ENCODE measurements around the gene MEGF11. TPM values are rescaled to one million over a fixed set of nuclear protein-coding genes. Genes with fewer than 3 reads are reported as not detected.

MEGF11 gene
- total RNA-seq, 4 donors from 2014 or later, result not detected

- Histone ChIP-seq H3K4me1 (no peaks in the 10 kb centered on the region), H3K27ac (no peak overlapping the region), H3K4me3 (no peak overlapping the region), H3K9me3 (no peaks in the 10 kb centered on the region), H3K36me3 (no peaks in the 10 kb centered on the region), H3K27me3 (no peaks in the 10 kb centered on the region)
- DNase-seq, result no peak
- TF ChIP-seq CTCF (IDR thresholded peaks at IDR 0.05), result no peak
- no peak for TF ChIP-seq POLR2A (IDR thresholded peaks at IDR 0.05)
Observed at GRCh38 chr15:66109826-66110225, 143.7 kb downstream of the MEGF11 start.

- no peak for DNase-seq
- H3K4me3 ChIP-seq, result no peak overlapping the region
Observed at GRCh38 chr15:66108483-66109265, 144.9 kb downstream of the MEGF11 start.

GRCh38 chr15:66107070-66107469 is 146.5 kb downstream of the MEGF11 start:
- Histone ChIP-seq H3K27ac (no peak overlapping the region), H3K36me3 (no peaks in the 10 kb centered on the region), H3K4me1 (no peaks in the 10 kb centered on the region), H3K4me3 (no peak overlapping the region), H3K27me3 (no peaks in the 10 kb centered on the region), H3K9me3 (no peaks in the 10 kb centered on the region)
- DNase-seq, result no peak
- TF ChIP-seq CTCF (IDR thresholded peaks at IDR 0.05) (no peak), POLR2A (IDR thresholded peaks at IDR 0.05) (no peak)

More at GRCh38 chr15:66108483-66109265, 144.9 kb downstream of the MEGF11 start:
- H3K27me3 ChIP-seq, result no peaks in the 10 kb centered on the region
- no peaks in the 10 kb centered on the region for H3K36me3 ChIP-seq
- H3K9me3 ChIP-seq, result no peaks in the 10 kb centered on the region
- TF ChIP-seq CTCF (IDR thresholded peaks at IDR 0.05) (no peak), POLR2A (IDR thresholded peaks at IDR 0.05) (no peak)
- no peaks in the 10 kb centered on the region for H3K4me1 ChIP-seq
- H3K27ac ChIP-seq, result no peak overlapping the region

GRCh38 chr15:66105286-66106265 is 148.0 kb downstream of the MEGF11 start:
- no peaks in the 10 kb centered on the region for H3K9me3 ChIP-seq
- H3K27ac ChIP-seq, result no peak overlapping the region
- no peak overlapping the region for H3K4me3 ChIP-seq
- no peaks in the 10 kb centered on the region for H3K36me3 ChIP-seq
- TF ChIP-seq CTCF (IDR thresholded peaks at IDR 0.05), result no peak
- no peak for TF ChIP-seq POLR2A (IDR thresholded peaks at IDR 0.05)
- H3K4me1 ChIP-seq, result no peaks in the 10 kb centered on the region
- DNase-seq, result no peak
- H3K27me3 ChIP-seq, result no peaks in the 10 kb centered on the region

GRCh38 chr15:66103293-66103590 is 150.3 kb downstream of the MEGF11 start:
- DNase-seq, result no peak
- Histone ChIP-seq H3K27ac (no peak overlapping the region), H3K36me3 (no peaks in the 10 kb centered on the region), H3K27me3 (no peaks in the 10 kb centered on the region), H3K4me3 (no peak overlapping the region), H3K4me1 (no peaks in the 10 kb centered on the region), H3K9me3 (no peaks in the 10 kb centered on the region)
- TF ChIP-seq CTCF (IDR thresholded peaks at IDR 0.05) (no peak), POLR2A (IDR thresholded peaks at IDR 0.05) (no peak)

Measured in Peyer's patch (tissue), 4 donors.